ENCODE results near the gene SCLY.
A peak's percentile ranks its signal among the peaks of the same experiment; 100 is the strongest.

The SCLY gene

GRCh38 chr2:238125127-238125885 lies 64.5 kb downstream of the SCLY start:
- no peak for TF ChIP-seq CTCF (IDR thresholded peaks at IDR 0.05)
- no peak for DNase-seq (ENCODE audit: low spot score)
- Histone ChIP-seq H3K4me3 (no peak overlapping the region), H3K27ac (no peak overlapping the region)

GRCh38 chr2:238126338-238126737 lies 65.5 kb downstream of the SCLY start:
- Histone ChIP-seq H3K4me3 (no peak overlapping the region), H3K27ac (no peak overlapping the region)
- DNase-seq (ENCODE audit: low spot score) = no peak
- no peak for TF ChIP-seq CTCF (IDR thresholded peaks at IDR 0.05)

- H3K27ac ChIP-seq = no peak overlapping the region
- no peak for DNase-seq (ENCODE audit: low spot score)
- no peak overlapping the region for H3K4me3 ChIP-seq
- TF ChIP-seq CTCF (IDR thresholded peaks at IDR 0.05) = no peak
These were observed 66.0 kb downstream of the SCLY start for GRCh38 chr2:238126775-238127164.

- no peak for TF ChIP-seq CTCF (IDR thresholded peaks at IDR 0.05)
- no peak for DNase-seq (ENCODE audit: low spot score)
- Histone ChIP-seq H3K27ac (no peak overlapping the region), H3K4me3 (peak overlapping the region; percentile 52)
These were observed 66.6 kb downstream of the SCLY start for GRCh38 chr2:238127165-238128060.

- no peak for DNase-seq (ENCODE audit: low spot score)
- no peak overlapping the region for H3K4me3 ChIP-seq
- no peak for TF ChIP-seq CTCF (IDR thresholded peaks at IDR 0.05)
- no peak overlapping the region for H3K27ac ChIP-seq
These were observed 67.2 kb downstream of the SCLY start for GRCh38 chr2:238128061-238128440.

- DNase-seq (ENCODE audit: low spot score) = no peak
- TF ChIP-seq CTCF (IDR thresholded peaks at IDR 0.05) = no peak
- H3K27ac ChIP-seq = no peak overlapping the region
- no peak overlapping the region for H3K4me3 ChIP-seq
These were observed 67.8 kb downstream of the SCLY start for GRCh38 chr2:238128534-238129001.

Measured in coronary artery (tissue), 2 donors.